ENCODE measurements around the gene MAN2B2.

MAN2B2 gene

DNA sequence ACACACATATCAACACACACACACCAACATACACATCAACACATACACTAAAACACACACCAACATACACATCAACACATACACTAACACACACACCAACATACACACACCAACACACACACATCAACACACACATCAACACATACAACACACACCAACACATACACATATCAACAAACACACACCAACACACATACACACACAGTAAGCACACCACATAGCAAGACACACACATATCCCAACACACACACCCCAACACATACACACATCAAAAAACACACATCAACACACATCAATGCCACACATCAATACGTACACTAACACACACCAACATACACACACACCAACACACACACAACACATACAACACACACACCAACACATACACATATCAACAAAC is 40.9 kb upstream of the MAN2B2 start:
- TF ChIP-seq, protein P1, sequence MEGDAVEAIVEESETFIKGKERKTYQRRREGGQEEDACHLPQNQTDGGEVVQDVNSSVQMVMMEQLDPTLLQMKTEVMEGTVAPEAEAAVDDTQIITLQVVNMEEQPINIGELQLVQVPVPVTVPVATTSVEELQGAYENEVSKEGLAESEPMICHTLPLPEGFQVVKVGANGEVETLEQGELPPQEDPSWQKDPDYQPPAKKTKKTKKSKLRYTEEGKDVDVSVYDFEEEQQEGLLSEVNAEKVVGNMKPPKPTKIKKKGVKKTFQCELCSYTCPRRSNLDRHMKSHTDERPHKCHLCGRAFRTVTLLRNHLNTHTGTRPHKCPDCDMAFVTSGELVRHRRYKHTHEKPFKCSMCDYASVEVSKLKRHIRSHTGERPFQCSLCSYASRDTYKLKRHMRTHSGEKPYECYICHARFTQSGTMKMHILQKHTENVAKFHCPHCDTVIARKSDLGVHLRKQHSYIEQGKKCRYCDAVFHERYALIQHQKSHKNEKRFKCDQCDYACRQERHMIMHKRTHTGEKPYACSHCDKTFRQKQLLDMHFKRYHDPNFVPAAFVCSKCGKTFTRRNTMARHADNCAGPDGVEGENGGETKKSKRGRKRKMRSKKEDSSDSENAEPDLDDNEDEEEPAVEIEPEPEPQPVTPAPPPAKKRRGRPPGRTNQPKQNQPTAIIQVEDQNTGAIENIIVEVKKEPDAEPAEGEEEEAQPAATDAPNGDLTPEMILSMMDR (IDR thresholded peaks at IDR 0.05; ENCODE audit: insufficient read depth, low read length, missing control alignments): no peak
- POLR2A ChIA-PET: no interaction called here
- CTCF ChIA-PET: no interaction called here
- H3K4me3 ChIP-seq (ENCODE audit: low read depth, low read length): no peak overlapping the region
- no peak for DNase-seq (ENCODE audit: low read depth, low spot score)

DNA sequence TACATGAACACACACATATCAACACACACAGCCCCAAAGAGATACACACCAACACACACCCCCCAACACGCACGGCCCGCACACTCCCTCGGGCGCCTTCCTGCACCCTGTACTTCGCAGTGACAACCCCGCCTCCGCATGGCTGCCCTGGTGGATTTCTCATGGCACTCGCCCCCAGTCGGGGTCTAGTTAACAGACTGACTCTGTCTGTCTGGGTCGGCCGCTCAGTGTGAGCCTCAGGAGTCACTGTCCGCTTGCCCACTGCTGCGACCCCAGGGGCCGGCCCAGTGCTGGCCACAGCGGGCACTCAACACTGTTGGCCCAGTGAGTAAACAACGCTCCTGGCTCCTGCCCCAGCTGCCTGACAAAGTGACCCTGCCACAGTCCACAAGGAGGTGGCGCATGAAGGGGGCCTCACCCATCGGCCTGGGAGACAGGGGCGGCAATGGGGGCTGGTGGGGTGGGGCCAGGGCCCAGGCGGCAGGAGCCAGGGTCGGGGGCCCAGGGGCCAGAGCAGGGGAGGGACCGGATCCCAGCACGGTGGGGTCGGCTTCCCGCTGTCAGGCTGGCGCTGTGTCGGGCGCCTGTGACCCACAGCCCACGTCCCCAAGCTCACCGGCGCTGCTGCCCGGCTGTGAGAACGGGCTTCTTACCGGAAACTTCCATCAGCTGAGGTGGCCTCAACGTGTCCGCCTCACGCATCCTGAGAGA is 40.2 kb upstream of the MAN2B2 start:
- ChIA-PET CTCF (interaction anchor here (1.9 kb wide), 1 partner anchor 12 kb away, joined by 12 read pairs; no protein-coding TSS in a partner anchor), POLR2A (no interaction called here)
- no peak for DNase-seq (ENCODE audit: low read depth, low spot score)
- no peak overlapping the region for H3K4me3 ChIP-seq (ENCODE audit: low read depth, low read length)
- TF ChIP-seq, protein P1 (IDR thresholded peaks at IDR 0.05; ENCODE audit: insufficient read depth, low read length, missing control alignments): no peak

DNA sequence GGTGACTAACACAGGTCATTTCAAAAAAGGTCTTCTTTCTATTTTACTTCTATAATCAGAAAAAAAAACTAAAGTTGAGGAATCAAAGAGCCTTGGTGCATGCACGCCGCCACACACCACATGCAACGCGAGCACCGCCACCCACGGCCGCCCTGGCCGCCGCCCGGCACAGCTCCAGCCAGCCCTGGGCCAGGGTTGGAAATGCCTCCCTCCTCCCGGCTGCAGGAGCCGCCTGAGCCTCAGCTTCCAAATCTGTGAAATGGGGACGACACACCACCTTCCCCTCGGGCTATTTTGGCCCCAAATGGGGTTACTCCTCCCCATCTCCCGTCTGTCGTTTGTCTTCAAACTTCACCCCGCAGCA is 39.7 kb upstream of the MAN2B2 start:
- DNase-seq (ENCODE audit: low read depth, low spot score): no peak
- POLR2A ChIA-PET: no interaction called here
- no peak overlapping the region for H3K4me3 ChIP-seq (ENCODE audit: low read depth, low read length)
- CTCF ChIA-PET: interaction anchor here (1.2 to 1.9 kb wide), 2 partner anchors 10 to 11 kb away, joined by 5 to 12 read pairs; no protein-coding TSS in a partner anchor
- TF ChIP-seq, protein P1 (IDR thresholded peaks at IDR 0.05; ENCODE audit: insufficient read depth, low read length, missing control alignments): no peak

DNA sequence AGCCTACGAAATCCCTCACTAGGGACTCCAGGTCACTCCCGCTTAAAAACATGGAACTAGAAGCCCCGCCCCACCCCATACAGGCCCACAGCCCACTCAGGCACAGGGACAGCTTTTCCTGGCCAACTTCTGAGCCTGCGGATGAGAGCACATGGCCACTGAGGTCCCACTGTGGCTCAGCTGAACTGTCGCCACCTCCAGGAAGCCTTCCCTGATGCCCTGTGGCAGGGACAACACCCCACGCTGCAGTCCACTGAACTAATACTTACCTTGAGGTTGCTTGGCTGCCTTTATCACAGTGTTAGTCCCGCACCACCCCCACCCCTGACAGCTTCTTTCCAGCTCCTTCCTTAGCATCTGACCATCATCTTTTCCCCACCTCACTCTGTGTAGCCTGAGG is 39.3 kb upstream of the MAN2B2 start:
- ChIA-PET POLR2A (no interaction called here), CTCF (interaction anchor here (1.2 to 1.9 kb wide), 2 partner anchors 9 to 11 kb away, joined by 5 to 12 read pairs; no protein-coding TSS in a partner anchor)
- TF ChIP-seq, protein P1 (IDR thresholded peaks at IDR 0.05; ENCODE audit: insufficient read depth, low read length, missing control alignments): no peak
- no peak for DNase-seq (ENCODE audit: low read depth, low spot score)
- no peak overlapping the region for H3K4me3 ChIP-seq (ENCODE audit: low read depth, low read length)

DNA sequence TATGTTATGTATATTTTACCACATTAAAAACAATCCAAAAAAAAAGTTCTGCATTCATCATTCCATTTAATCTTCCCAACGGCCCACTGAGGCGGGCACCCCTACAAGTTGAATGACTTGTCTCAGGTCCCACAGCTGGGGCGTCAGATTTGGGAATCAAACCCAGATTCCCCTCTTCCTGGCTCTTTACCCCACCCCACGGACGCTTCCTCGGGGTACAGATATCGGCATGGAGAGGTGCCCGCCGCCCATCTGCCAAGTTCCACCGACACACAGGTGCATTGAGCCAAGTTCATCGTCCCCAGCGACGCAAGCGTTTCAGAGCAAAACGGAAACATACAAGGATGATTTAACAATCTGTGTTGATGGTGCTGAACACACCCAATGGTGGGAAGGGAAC is 36.9 kb upstream of the MAN2B2 start:
- DNase-seq (ENCODE audit: low read depth, low spot score): no peak
- ChIA-PET CTCF (interaction anchor here (1.2 to 4.9 kb wide), 2 partner anchors 11 to 284 kb away, joined by 3 to 29 read pairs; no protein-coding TSS in a partner anchor), POLR2A (no interaction called here)
- TF ChIP-seq, protein P1 (IDR thresholded peaks at IDR 0.05; ENCODE audit: insufficient read depth, low read length, missing control alignments): no peak
- H3K4me3 ChIP-seq (ENCODE audit: low read depth, low read length): no peak overlapping the region

DNA sequence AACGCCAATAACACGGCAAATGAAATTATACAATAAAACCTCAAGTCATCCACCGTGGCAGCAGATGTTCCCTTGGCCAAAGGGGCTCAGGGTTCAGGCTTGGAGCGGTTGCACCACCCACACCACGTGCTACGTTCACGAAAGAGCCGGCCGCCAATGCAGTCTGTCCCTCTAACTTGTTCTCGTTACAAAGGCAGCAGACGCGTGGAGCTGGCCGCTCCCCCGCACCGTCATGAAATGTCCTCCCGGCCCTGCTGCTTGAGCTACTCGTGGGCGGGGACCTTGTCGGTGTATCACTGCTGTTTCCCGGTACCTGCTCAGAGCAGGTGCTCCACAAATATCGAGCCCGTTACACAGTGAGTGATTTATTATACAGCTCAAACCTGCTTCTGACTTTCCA is 36.4 kb upstream of the MAN2B2 start:
- POLR2A ChIA-PET: no interaction called here
- H3K4me3 ChIP-seq (ENCODE audit: low read depth, low read length): no peak overlapping the region

More for the DNA sequence above, 36.4 kb upstream of the MAN2B2 start:
- CTCF ChIA-PET: interaction anchor here (1.2 to 4.9 kb wide), 2 partner anchors 10 to 284 kb away, joined by 3 to 29 read pairs; no protein-coding TSS in a partner anchor
- no peak for DNase-seq (ENCODE audit: low read depth, low spot score)
- TF ChIP-seq, protein P1 (IDR thresholded peaks at IDR 0.05; ENCODE audit: insufficient read depth, low read length, missing control alignments): no peak

All from AG04449 (cell line).